Sigmoid colon (tissue), 7 donors: Measurements from ENCODE around the gene TNNI3. TPM values are rescaled to one million over a fixed set of nuclear protein-coding genes. Genes with fewer than 3 reads are reported as not detected.
A peak's percentile ranks its signal among the peaks of the same experiment; 100 is the strongest.

ENCODE experiments used
- DNase-seq: peaks from one replicate; pipeline ENCODE4 v3.0.0-alpha.2; 2019
- H3K27ac ChIP-seq, 4 donors: fragments of 200-600 bp; sonication (generic); one replicate each; pipeline ENCODE4 v1.5.1; 2016 to 2019; ENCODE audit warnings: mild to moderate bottlenecking in 1 of 4
- H3K27me3 ChIP-seq, 3 donors: fragments of 200-600 bp; sonication (generic); one replicate each; pipeline ENCODE4 v1.5.1; 2019; ENCODE audit warnings: mild to moderate bottlenecking in 1 of 3
- H3K36me3 ChIP-seq, 4 donors: fragments of 200-600 bp; sonication (generic); one replicate each; pipeline ENCODE4 v1.5.1; 2016 to 2019
- H3K4me1 ChIP-seq, 4 donors: fragments of 200-600 bp; sonication (generic); one replicate each; pipeline ENCODE4 v1.5.1; 2017 to 2019
- H3K4me3 ChIP-seq, 4 donors: fragments of 200-600 bp; sonication (generic); one replicate each; pipeline ENCODE4 v1.5.1; 2017 to 2019; ENCODE audit warnings: mild to moderate bottlenecking in 2 of 4, moderate library complexity in 1 of 4
- H3K9me3 ChIP-seq, 4 donors: fragments of 200-600 bp in 3 of 4; sonication (generic) in 3 of 4; one replicate each; pipeline versions ENCODE4 v1.5.1 to v1.6.1; 2013 to 2019
- CTCF ChIP-seq, 4 experiments: fragments of 450-650 bp in 3 of 4; fragments of 200-600 bp in 1 of 4; IDR thresholded peaks; one replicate each; pipeline ENCODE4 v1.5.1; 2016 to 2019; ENCODE audit warnings: antibody characterized with exemption in 4 of 4, mild to moderate bottlenecking in 3 of 4, moderate library complexity in 2 of 4
- EP300 ChIP-seq, 4 donors: sonication (generic); formaldehyde crosslinking; IDR thresholded peaks; one replicate each; pipeline ENCODE4 v1.6.1; 2017; ENCODE audit warnings: antibody characterized with exemption in 4 of 4
- POLR2A ChIP-seq, 2 donors: fragments of 450-650 bp; IDR thresholded peaks; one replicate each; pipeline ENCODE4 v1.6.1; 2016; ENCODE audit warnings: antibody characterized with exemption in 2 of 2, mild to moderate bottlenecking in 2 of 2, moderate library complexity in 2 of 2
- POLR2AphosphoS5 ChIP-seq, 4 donors: sonication (generic); formaldehyde crosslinking; IDR thresholded peaks; one replicate each; pipeline ENCODE4 v1.6.1; 2017; ENCODE audit warnings: antibody characterized with exemption in 4 of 4
- WGBS, 2 donors: extraction: QIAGEN DNeasy Blood & Tissue Kit; methylation state at CpG; one replicate each; pipeline ENCODE4 v1.1.7; 2013; 5-methylcytosine and 5-hydroxymethylcytosine counted together
- intact Hi-C: fragments of 100-400 bp; cut with DNase I; formaldehyde crosslinking; loops from one replicate; pipeline ENCODE4 v1.15.1; 2023
- polyA plus RNA-seq, 3 donors: library from polyadenylated mRNA; stranded (reverse); fragments of 200-250 nt; gene quantifications; one replicate each; pipeline ENCODE4 v1.2.3, GENCODE V29; 2013
- total RNA-seq, 4 donors: library from RNA; depleted of rRNA; stranded (reverse); fragments of >200 nt; gene quantifications; one replicate each; pipeline ENCODE4 v1.1.0, GENCODE V29; 2016
- donor health status: healthy with polysubstance abuse.
- donor health status: Bipolar disorder and iron deficiency.
- donor health status: healthy.

TNNI3 gene
- total and polyA plus RNA-seq, 7 donors: 3.6 to 45.5 (median 3.6) TPM; not detected in 4

- TF ChIP-seq EP300 (IDR thresholded peaks at IDR 0.05): no peak
- TF ChIP-seq POLR2AphosphoS5 (IDR thresholded peaks at IDR 0.05): no peak
- no peak for TF ChIP-seq POLR2A (IDR thresholded peaks at IDR 0.05)
- no peak for TF ChIP-seq CTCF (IDR thresholded peaks at IDR 0.05)
- no peaks in the 10 kb centered on the region for H3K36me3 ChIP-seq
- DNase-seq: no peak
- H3K27ac ChIP-seq: no peak overlapping the region
- H3K27me3 ChIP-seq: peaks cover 10 to 73% (median 30%) of the 10 kb centered on the region in 3 donors
- 40 to 54% methylated on average over 14 of the region's 14 CpGs for WGBS, 2 donors
- H3K4me1 ChIP-seq: no peaks in the 10 kb centered on the region
- intact Hi-C loops: no loop called here
- H3K9me3 ChIP-seq: no peaks in the 10 kb centered on the region
- H3K4me3 ChIP-seq: no peak overlapping the region
Measured at GRCh38 chr19:55132453-55133129, 24.9 kb downstream of the TNNI3 start.

- peaks cover 7 to 71% (median 19%) of the 10 kb centered on the region in 3 donors for H3K27me3 ChIP-seq
Measured at GRCh38 chr19:55131421-55131820, 26.1 kb downstream of the TNNI3 start.

GRCh38 chr19:55119053-55119452, 38.5 kb downstream of the TNNI3 start:
- Histone ChIP-seq H3K27me3 (peaks cover 0 to 8% (median 0%) of the 10 kb centered on the region in 3 donors), H3K4me1 (peaks cover 0 to 35% (median 29%) of the 10 kb centered on the region in 4 donors), H3K4me3 (no peak overlapping the region), H3K27ac (no peak overlapping the region), H3K36me3 (no peaks in the 10 kb centered on the region), H3K9me3 (no peaks in the 10 kb centered on the region)
- no peak for TF ChIP-seq POLR2A (IDR thresholded peaks at IDR 0.05)
- TF ChIP-seq EP300 (IDR thresholded peaks at IDR 0.05): no peak
- TF ChIP-seq CTCF (IDR thresholded peaks at IDR 0.05): no peak
- TF ChIP-seq POLR2AphosphoS5 (IDR thresholded peaks at IDR 0.05): no peak
- no peak for DNase-seq
- intact Hi-C loops: loop anchor here (5.0 to 10.0 kb wide), 4 partner anchors 536 to 1252 kb away; partner anchors contain the start of genes LENG9, MYADM, TSEN34 and U2AF2
- WGBS, 2 donors: 81 to 86% methylated on average over 14 of the region's 14 CpGs

More at GRCh38 chr19:55131421-55131820, 26.1 kb downstream of the TNNI3 start:
- intact Hi-C loops: no loop called here
- 87 to 89% methylated on average over 16 of the region's 16 CpGs for WGBS, 2 donors
- H3K9me3 ChIP-seq: no peaks in the 10 kb centered on the region
- no peaks in the 10 kb centered on the region for H3K36me3 ChIP-seq
- TF ChIP-seq CTCF (IDR thresholded peaks at IDR 0.05) (no peak), POLR2AphosphoS5 (IDR thresholded peaks at IDR 0.05) (no peak), POLR2A (IDR thresholded peaks at IDR 0.05) (no peak), EP300 (IDR thresholded peaks at IDR 0.05) (no peak)
- no peak overlapping the region for H3K4me3 ChIP-seq
- H3K4me1 ChIP-seq: no peaks in the 10 kb centered on the region
- DNase-seq: no peak
- H3K27ac ChIP-seq: no peak overlapping the region

GRCh38 chr19:55118401-55118991, 39.0 kb downstream of the TNNI3 start:
- Histone ChIP-seq H3K9me3 (no peaks in the 10 kb centered on the region), H3K27me3 (peaks cover 0 to 3% (median 0%) of the 10 kb centered on the region in 3 donors), H3K4me3 (peak overlapping the region; percentile 38 to 96 (median 86)), H3K4me1 (peaks cover 0 to 41% (median 33%) of the 10 kb centered on the region in 4 donors), H3K36me3 (no peaks in the 10 kb centered on the region), H3K27ac (peak overlapping the region; percentile 95 to 99 (median 98))
- 23 to 43% methylated on average over 22 of the region's 22 CpGs for WGBS, 2 donors
- DNase-seq: no peak
- intact Hi-C loops: loop anchor here (5.0 to 10.0 kb wide), 4 partner anchors 536 to 1251 kb away; partner anchors contain the start of genes LENG9, MYADM, TSEN34 and U2AF2
- no peak for TF ChIP-seq POLR2AphosphoS5 (IDR thresholded peaks at IDR 0.05)
- no peak for TF ChIP-seq EP300 (IDR thresholded peaks at IDR 0.05)
- TF ChIP-seq CTCF (IDR thresholded peaks at IDR 0.05): no peak
- TF ChIP-seq POLR2A (IDR thresholded peaks at IDR 0.05): no peak
